ENCODE results near the gene INSIG1.

Gene INSIG1

DNA sequence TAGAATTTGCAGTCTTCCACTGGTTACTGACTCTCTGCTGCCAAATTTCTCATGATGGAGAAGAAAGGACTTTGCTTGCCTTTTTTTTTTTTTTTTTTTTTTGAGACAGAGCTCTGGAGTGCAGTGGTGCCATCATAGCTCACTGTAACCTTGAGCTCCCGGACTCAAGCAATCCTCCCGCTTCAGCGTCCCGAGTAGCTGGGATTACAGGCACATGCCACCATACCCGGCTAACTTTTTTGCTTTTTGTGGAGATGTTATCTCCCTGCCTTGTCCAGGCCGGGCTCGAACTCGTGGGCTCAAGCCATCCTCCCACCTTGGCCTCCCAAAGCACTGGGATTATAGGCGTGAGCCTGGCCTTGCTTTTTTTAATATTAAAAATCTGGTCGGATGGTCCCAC lies 6.2 kb downstream of the INSIG1 start:
- no peak for DNase-seq

GRCh38 chr7:155305231-155305904 lies 7.7 kb downstream of the INSIG1 start:
- no peak for DNase-seq

- no peak for DNase-seq
Observed at GRCh38 chr7:155306673-155307470, 9.2 kb downstream of the INSIG1 start.

- no peak for DNase-seq
Observed at GRCh38 chr7:155308330-155309020, 10.8 kb downstream of the INSIG1 start.

DNA sequence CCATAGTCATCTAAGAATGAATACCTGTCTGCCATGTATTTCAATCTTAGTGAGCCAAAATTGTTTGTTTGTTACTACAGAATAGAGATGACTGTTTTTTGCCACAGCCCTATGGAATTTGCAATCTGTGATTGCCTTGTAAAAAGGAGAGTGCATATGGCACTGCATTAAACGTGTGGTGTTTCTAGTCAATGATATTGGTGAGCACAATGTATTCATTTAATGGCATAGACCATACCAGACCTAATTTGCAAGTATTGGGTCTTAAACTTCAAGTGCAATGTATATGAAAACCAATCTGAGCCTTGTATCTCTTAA lies 11.3 kb downstream of the INSIG1 start:
- DNase-seq = no peak

DNA sequence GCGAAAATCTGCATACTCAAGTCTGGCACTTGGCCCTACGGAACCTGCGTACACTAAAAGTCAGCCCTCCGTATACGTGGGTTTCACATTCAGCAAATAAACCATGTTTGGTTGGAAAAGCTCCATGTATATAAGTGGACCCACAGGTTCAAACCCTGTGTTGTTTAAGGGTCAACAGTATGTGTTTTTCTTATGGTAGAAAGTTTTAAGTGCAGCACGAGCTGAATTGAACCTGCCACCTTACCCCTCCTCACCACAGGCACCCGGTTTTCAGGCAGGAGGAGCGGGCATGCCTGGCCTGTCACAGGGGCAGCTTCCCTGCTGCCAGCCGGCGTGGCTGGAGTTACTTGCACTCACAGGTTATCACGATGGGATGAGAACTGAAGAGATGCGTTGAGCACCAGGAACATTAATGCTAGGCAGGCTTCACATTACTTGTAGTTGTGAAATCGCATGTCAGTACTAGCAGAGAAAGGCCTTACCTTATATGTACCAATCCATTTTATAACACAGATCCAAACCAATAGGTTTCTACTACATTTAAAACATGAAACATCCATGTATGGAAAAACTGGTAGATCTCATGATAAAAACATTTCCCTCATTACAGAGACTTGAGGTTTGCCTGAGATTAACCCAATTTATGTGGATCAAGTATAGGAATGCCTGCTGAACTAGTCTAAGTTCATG lies 12.9 kb downstream of the INSIG1 start:
- no peak for DNase-seq

GRCh38 chr7:155311826-155312537 lies 14.3 kb downstream of the INSIG1 start:
- no peak for DNase-seq

DNA sequence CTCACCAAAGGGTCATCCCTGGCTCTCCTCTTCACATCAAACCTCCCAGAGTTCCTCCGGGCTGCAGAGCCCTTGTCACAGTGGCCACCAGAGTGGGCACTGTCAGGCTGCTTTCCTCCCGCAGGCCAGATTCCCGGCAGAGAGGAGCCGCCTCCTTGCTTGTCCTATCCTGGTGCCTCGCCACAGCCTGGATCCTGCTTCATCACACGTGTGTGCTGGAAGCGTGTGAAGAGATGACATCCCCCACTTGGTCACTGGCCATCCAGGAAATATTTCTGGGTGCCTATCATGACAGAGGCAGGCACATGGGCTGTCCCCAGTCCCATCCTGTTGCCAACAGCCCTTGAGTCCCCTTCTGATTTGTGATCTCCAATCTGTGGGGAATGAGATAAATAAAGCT lies 15.0 kb downstream of the INSIG1 start:
- no peak for DNase-seq

DNA sequence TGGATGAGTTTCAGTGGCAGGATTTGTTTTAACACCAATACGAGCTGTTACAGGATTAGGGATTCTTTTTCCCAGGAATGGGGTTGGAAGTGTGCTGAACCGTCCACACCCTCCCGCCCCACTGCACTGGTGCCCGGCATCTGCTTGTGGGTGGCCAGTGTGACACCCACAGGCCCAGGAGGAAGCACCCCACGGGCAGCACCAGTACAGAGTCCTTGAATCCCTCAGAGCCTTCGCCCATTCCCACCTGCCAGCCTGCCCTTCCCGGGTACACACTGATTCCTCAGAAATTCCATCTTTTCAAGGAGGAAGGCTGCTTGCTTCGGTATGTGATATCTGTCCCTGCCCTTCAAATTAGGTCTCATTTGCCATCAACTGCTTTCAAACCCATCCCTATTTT lies 15.4 kb downstream of the INSIG1 start:
- DNase-seq = no peak

DNA sequence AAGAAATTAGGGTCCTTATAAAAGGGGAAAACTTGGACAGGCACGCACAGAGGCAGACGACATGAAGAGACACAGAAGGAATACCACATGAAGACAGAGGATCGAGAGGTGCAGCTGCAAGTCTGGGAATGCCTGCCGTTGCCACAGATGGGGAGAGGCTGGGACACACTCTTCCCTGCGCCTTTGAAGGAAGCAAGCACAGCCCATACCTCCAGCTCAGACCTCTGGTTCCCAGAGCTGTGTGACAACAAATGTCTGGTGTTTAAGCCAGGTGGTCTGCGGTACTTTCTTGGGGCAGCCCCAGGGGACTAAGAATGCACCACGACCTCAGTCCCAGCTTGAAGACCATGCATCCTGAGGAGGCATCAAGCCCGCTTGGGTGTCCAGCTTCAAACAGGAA lies 18.3 kb downstream of the INSIG1 start:
- no peak for DNase-seq

DNA sequence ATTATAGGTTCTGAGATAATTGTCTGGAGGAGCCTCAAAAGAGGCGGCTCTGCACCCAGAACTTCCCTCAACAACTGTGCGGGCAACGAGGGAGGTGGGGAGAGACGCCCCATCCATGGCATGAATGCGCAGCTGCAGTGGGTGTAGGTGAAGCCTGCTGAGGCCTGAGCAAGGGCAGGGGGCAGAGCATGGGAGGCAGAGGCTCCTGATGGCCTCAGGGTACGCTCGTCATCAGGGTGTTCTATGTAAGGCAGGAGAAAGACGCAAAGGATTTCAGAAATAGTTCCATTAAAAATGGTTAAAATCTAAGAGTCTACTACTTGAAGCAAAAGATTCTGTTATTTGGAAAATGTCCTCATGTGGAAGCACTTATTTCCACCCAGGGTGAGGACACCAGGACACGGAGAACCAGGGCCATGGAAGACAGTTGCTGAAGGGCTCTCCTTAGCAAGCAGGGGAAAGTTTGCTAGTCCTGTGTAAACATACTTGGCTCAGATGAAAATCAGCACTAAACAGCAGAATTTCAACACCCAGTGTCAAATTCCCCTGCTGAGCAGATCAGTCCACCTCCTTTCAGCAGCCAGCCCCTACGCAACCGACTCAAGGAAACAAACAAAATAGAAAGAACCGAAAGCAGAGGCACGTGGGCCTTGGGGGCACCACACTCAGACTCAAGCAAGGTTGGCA lies 18.9 kb downstream of the INSIG1 start:
- DNase-seq = no peak

DNA sequence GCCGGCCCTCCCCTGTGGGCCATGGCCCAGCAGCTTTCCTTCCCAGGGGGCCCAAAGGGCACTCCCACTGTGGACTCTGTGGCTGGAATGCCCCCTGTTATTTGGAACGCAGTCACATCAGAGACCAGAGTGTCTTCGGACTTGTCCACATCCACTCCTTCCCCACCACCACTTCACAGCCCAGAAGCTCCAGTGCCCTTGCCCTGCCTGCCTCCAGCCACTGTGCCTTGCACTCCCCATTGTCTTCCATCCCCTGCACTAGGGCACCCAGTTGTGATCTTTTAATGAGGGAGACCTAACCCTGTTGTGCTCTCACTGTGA lies 19.4 kb downstream of the INSIG1 start:
- no peak for DNase-seq

- no peak for DNase-seq
Observed at GRCh38 chr7:155318245-155318644, 20.6 kb downstream of the INSIG1 start.

DNA sequence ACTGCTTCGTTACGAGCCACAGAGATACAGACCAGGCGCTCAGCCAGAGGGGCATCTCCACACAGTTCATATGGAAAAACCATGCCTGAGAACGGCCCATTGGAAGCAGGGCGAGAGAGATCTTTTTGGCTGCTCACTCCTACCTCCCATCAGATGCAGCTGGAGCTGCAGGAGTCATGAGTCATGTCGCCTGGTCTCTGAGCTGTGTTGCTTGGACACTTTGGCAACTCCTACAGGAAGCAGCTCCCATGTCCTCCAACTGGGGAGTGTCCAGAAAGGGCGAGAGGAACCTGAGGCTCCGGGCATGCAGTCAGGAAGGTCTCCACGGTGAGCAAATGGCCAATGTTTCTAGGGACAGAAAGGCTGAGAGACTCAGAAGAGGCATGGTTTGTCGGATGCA lies 24.9 kb downstream of the INSIG1 start:
- no peak for DNase-seq

- no peak for DNase-seq
Observed at GRCh38 chr7:155323001-155323638, 25.4 kb downstream of the INSIG1 start.

- DNase-seq = no peak
Observed at GRCh38 chr7:155324012-155324917, 26.6 kb downstream of the INSIG1 start.

GRCh38 chr7:155324918-155325235 lies 27.2 kb downstream of the INSIG1 start:
- DNase-seq = no peak

DNA sequence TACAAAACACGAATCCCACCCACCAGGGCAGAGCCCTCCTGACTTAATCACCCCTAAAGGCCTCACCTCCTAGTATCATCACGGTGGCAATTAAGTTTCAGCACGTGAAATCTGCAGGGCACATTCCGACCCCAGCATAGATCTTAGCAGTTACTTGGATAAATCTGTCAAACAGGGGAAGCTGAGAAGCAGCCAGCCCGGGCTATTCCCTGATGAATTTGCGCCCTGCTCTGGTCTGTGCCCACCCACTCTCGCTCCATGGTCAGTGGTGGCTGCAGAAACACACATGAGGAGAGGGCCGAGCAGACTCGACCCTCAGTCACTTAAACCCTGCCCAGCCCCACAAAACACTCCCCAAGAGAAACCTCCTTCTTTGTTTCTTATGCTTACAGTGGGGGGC lies 28.7 kb downstream of the INSIG1 start:
- DNase-seq = no peak

GRCh38 chr7:155327590-155328320 lies 30.1 kb downstream of the INSIG1 start:
- no peak for DNase-seq

GRCh38 chr7:155329225-155329624 lies 31.5 kb downstream of the INSIG1 start:
- DNase-seq = peak in 1 of 5 experiments; percentile 63
